DND-41 (cell line): ENCODE data around the gene SLC5A4.
"Not testable (repeated sequence)": the region's sequence is repeated elsewhere in the genome, so short reads cannot be mapped to it uniquely, and the experiment has no call there.

Experiments
- ATAC-seq: fragments of 200-7000 bp; cut with Tn5 transposase; 3 replicates; pipeline ENCODE4 v1.9.1; 2021; ENCODE audit warnings: low read depth; ENCODE audit not compliant: insufficient read depth
- DNase-seq: peaks from one replicate; pipeline ENCODE4 v3.0.0-alpha.2; 2020
- H2AFZ ChIP-seq: 2 replicates; pipeline ENCODE4 v1.6.0; 2012; ENCODE audit warnings: low read depth, low read length
- H3K27ac ChIP-seq: 2 replicates; pipeline ENCODE4 v1.5.1; 2012; ENCODE audit warnings: low read length, inconsistent platforms
- H3K27me3 ChIP-seq: fragments of 200-600 bp; sonication (generic); 2 replicates; pipeline ENCODE4 v1.6.0; 2012; ENCODE audit warnings: low read length, mild to moderate bottlenecking, inconsistent platforms; ENCODE audit not compliant: insufficient read depth, poor library complexity
- H3K36me3 ChIP-seq: 2 replicates; pipeline ENCODE4 v1.5.1; 2012; ENCODE audit warnings: low read length, inconsistent platforms; ENCODE audit not compliant: insufficient read depth
- H3K4me1 ChIP-seq: 2 replicates; pipeline ENCODE4 v1.5.1; 2012; ENCODE audit warnings: mild to moderate bottlenecking, low read length; ENCODE audit not compliant: insufficient read depth
- H3K4me2 ChIP-seq: 2 replicates; pipeline ENCODE4 v1.6.0; 2012; ENCODE audit warnings: mild to moderate bottlenecking, moderate library complexity, low read length, inconsistent platforms; ENCODE audit not compliant: insufficient read depth
- H3K4me3 ChIP-seq, 2 experiments: fragments of 200-600 bp in 1 of 2; shearing (Covaris generic) in 1 of 2; 2 replicates each; pipeline ENCODE4 v1.5.1; 2012 to 2016; ENCODE audit warnings: inconsistent platforms in 2 of 2, low read length in 2 of 2, mild to moderate bottlenecking in 2 of 2, low read depth in 1 of 2, moderate library complexity in 1 of 2
- H3K79me2 ChIP-seq: 2 replicates; pipeline ENCODE4 v1.6.0; 2012; ENCODE audit warnings: low read length, inconsistent platforms; ENCODE audit not compliant: insufficient read depth
- H3K9ac ChIP-seq: 2 replicates; pipeline ENCODE4 v1.6.0; 2012; ENCODE audit warnings: low read depth, mild to moderate bottlenecking, inconsistent platforms, low read length, moderate library complexity
- H3K9me3 ChIP-seq: 2 replicates; pipeline ENCODE4 v1.5.1; 2012; ENCODE audit warnings: low read length, moderate library complexity, mild to moderate bottlenecking, inconsistent platforms; ENCODE audit not compliant: insufficient read depth, severe bottlenecking
- H4K20me1 ChIP-seq: 2 replicates; pipeline ENCODE4 v1.6.0; 2012; ENCODE audit warnings: low read length; ENCODE audit not compliant: insufficient read depth
- EZH2 ChIP-seq: IDR thresholded peaks from 3 replicates; pipeline ENCODE4 v1.6.1; 2012; ENCODE audit warnings: borderline replicate concordance, low read depth, mild to moderate bottlenecking, moderate library complexity, low read length, inconsistent platforms; ENCODE audit not compliant: severe bottlenecking
- TF ChIP-seq, protein P1 (sequence below): IDR thresholded peaks from 2 replicates; pipeline ENCODE4 v1.5.1; 2012; ENCODE audit warnings: borderline replicate concordance, low read length, moderate library complexity, mild to moderate bottlenecking; ENCODE audit not compliant: poor library complexity, severe bottlenecking; ENCODE audit errors: extremely low read depth

Gene SLC5A4

DNA sequence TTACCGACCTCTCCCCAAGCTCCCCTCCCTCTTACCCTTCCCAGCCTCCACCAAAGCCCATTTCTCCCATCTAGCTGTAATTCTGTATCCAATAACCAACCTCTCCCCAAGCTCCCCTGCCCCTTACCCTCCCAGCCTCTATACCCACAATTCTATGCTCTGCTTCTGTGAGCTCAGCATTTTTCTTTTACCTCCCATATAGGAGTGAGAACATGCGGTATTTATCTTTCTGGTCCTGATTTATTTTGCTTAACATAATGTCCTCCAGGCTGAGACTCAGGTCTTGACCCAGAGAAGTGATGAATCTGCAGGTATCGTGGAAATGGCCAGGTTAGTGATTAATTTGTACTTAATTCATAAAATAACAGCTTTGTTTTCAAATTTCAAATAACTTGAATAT is 59.2 kb downstream of the SLC5A4 start:
- H3K9me3 ChIP-seq, H3K36me3 ChIP-seq, H3K4me1 ChIP-seq, ATAC-seq, H3K27me3 ChIP-seq, H3K27ac ChIP-seq, H3K4me2 ChIP-seq, H4K20me1 ChIP-seq, H2AFZ ChIP-seq, H3K4me3 ChIP-seq, DNase-seq, H3K9ac ChIP-seq, H3K79me2 ChIP-seq: not testable (repeated sequence)

DNA sequence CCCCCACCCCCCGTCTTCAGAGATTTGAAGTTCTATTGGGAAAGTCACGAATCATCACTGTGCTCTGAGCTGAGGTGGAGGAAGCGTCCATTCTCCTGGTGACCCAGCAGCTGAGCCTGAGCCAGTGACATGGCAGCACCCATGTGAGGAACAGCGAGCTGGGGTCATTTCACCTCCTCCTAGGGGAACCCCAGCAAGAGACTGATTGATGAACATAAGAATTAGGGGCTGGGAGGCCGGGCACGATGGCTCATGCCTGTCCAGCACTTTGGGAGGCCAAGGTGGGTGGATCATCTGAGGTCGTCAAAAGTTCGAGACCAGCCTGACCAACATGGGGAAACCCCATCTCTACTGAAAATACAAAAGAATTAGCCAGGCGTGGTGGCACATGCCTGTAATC is 61.8 kb downstream of the SLC5A4 start:
- not testable (repeated sequence) for H3K4me3 ChIP-seq, H3K9me3 ChIP-seq, H3K79me2 ChIP-seq, H4K20me1 ChIP-seq, H3K27me3 ChIP-seq, ATAC-seq, H3K36me3 ChIP-seq, H3K27ac ChIP-seq, H3K4me2 ChIP-seq, H2AFZ ChIP-seq, H3K4me1 ChIP-seq, DNase-seq, H3K9ac ChIP-seq

DNA sequence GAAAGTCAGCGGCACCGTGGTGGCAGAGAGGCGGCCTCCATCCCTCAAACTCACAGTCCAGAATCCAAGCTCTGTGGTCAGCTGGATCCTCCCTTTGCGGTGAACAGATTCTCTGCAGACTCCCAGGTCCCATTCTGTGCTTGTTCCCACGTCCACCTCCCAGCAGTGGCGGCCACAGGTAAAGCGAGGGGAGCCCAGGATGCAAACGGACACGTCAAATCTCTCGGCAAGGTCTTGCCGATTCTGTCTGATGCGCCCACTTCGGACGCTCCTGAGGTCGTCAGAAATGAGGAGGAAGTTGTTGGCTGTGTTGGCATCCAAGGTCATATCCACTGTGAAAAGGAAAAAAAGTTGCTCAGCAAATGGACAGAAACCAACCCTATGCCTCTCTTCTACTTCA is 64.1 kb downstream of the SLC5A4 start:
- H3K4me3 ChIP-seq, H3K79me2 ChIP-seq, H3K27ac ChIP-seq, H4K20me1 ChIP-seq, H3K4me2 ChIP-seq, H3K27me3 ChIP-seq, H3K9ac ChIP-seq, H3K9me3 ChIP-seq, DNase-seq, ATAC-seq, H3K36me3 ChIP-seq, H2AFZ ChIP-seq, H3K4me1 ChIP-seq: not testable (repeated sequence)

DNA sequence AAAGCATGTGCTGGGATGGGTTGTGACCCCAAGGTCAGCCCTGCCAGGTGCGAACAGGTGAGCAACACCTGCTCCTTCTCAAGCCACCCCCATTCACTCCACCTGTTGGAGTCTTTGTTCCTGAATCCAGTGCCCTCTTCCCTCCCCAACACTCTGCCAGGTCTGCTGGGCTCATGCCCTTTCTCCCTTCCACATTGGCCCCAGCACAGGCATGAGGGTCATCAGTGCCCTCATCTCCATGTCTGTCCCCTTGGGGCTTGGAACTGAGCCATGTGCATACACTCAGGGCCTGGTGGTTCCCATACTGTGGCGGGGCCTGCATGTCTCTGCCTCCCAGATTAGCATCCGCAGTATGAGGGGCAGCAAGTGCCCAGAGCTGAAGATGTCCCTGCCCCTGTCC is 69.3 kb downstream of the SLC5A4 start:
- H3K27me3 ChIP-seq: no peaks in the 10 kb centered on the region
- DNase-seq (no peak), ATAC-seq (no peak)
- no peaks in the 10 kb centered on the region for H4K20me1 ChIP-seq
- no peak overlapping the region for H3K4me3 ChIP-seq
- H3K9me3 ChIP-seq: no peaks in the 10 kb centered on the region
- no peak overlapping the region for H3K9ac ChIP-seq
- no peaks in the 10 kb centered on the region for H3K79me2 ChIP-seq
- TF ChIP-seq, protein P1, sequence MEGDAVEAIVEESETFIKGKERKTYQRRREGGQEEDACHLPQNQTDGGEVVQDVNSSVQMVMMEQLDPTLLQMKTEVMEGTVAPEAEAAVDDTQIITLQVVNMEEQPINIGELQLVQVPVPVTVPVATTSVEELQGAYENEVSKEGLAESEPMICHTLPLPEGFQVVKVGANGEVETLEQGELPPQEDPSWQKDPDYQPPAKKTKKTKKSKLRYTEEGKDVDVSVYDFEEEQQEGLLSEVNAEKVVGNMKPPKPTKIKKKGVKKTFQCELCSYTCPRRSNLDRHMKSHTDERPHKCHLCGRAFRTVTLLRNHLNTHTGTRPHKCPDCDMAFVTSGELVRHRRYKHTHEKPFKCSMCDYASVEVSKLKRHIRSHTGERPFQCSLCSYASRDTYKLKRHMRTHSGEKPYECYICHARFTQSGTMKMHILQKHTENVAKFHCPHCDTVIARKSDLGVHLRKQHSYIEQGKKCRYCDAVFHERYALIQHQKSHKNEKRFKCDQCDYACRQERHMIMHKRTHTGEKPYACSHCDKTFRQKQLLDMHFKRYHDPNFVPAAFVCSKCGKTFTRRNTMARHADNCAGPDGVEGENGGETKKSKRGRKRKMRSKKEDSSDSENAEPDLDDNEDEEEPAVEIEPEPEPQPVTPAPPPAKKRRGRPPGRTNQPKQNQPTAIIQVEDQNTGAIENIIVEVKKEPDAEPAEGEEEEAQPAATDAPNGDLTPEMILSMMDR: no peak
- TF ChIP-seq EZH2: no peak
- H2AFZ ChIP-seq: no peak overlapping the region
- no peak overlapping the region for H3K27ac ChIP-seq
- H3K4me2 ChIP-seq: no peak overlapping the region
- no peaks in the 10 kb centered on the region for H3K4me1 ChIP-seq
- H3K36me3 ChIP-seq: no peaks in the 10 kb centered on the region

DNA sequence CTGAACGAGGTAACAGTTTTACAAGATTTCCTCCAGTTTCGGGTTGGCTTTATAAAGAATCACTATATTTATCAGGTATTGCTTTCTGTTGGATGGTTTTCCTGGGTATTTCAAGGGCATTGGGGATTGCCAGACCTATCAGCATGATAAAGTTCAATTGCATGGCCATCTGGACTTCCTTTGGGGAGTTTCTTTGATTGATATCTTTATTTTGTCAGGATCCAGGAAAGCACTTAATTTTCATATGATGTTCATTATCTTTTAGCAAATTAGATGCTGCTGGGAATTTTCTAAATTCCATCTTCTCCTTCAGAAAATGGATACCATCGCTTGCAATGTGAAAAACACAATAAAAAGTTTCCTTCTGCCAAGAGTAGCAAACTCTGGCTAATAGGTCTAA is 71.5 kb downstream of the SLC5A4 start:
- Histone ChIP-seq H3K9me3 (no peaks in the 10 kb centered on the region), H3K9ac (no peak overlapping the region), H3K4me3 (no peak overlapping the region), H4K20me1 (no peaks in the 10 kb centered on the region), H2AFZ (no peak overlapping the region), H3K27ac (no peak overlapping the region), H3K27me3 (no peaks in the 10 kb centered on the region), H3K4me2 (no peak overlapping the region), H3K4me1 (no peaks in the 10 kb centered on the region), H3K36me3 (no peaks in the 10 kb centered on the region), H3K79me2 (no peaks in the 10 kb centered on the region)
- TF ChIP-seq, protein P1: no peak
- no peak for TF ChIP-seq EZH2
- ATAC-seq (no peak), DNase-seq (no peak)
